HG03175 (cell line): Measurements from ENCODE around the gene MLC1.

ENCODE experiments used
- ATAC-seq: cut with Tn5 transposase; IDR thresholded peaks from one replicate; pipeline ENCODE4 v1.9.1; 2021; ENCODE audit warnings: mild to moderate bottlenecking, moderate library complexity; ENCODE audit not compliant: unreplicated experiment

MLC1 gene

DNA sequence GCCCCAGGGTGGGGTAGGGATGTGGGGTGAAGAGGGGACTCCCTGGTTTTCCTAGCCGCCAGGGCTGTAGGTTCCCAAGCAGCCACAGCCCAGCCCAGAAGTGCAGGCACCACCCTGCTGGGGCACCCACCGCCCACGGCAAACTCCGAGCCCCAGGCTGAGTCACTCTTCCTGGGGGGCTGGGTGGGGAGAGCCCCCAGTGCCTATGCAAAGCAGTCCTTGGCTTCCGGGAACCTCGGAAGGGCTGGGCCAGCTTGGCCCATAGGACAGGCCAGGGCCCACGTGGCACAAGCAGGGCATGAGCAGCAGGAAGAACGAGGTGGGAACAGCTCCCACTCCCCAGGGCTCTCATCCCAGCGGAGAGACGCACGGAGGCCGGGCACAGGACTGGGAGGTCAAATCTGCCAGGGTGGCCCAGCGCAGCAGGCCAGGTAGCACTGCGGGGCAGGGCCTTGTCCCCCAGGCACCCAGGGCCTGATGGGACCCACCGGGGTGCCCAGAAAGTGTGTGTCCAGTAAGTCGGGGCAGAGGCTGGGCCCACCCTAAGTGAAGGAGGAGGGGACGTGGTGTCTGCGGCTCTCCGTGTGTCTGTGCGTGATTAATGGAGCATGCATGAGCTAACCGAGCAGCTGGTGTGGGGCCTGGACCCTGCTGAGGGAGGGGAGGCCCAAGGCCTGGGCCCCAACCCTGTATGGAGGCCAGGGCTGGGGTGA, 68.1 kb downstream of the MLC1 start:
- no peak for ATAC-seq

DNA sequence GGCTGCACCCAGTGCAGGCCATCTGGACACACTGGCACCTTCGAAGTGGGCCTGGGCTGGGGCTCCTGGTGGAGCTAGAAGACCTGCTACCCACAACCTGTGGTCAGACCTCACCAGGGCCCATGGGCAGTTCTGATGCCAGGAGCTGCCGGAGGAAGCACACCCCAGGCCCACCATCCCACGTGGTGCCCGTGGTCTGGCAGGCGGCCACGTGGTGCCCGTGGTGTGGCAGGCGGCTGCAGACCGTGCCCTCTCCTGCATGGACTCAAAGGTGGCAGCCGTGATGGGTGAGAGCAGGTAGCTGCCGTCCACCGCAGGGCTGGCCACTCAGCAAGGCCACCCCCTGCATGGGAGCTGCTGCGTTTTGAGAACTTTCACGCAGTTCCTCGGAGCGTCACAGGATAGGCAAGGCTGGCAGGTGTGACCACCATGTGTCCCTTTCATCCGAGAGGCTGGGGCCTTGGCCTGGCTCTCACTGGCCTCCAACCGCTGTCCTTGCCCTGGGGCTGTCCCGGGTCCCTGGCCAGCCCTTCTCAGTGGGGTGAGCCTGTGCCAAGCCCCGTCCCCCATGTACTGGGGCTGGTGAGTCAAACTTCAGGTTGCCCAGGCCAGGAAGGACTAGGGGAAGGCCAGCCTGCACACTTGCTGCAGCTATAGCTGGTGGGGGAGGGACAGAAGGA, 68.8 kb downstream of the MLC1 start:
- ATAC-seq, result no peak

DNA sequence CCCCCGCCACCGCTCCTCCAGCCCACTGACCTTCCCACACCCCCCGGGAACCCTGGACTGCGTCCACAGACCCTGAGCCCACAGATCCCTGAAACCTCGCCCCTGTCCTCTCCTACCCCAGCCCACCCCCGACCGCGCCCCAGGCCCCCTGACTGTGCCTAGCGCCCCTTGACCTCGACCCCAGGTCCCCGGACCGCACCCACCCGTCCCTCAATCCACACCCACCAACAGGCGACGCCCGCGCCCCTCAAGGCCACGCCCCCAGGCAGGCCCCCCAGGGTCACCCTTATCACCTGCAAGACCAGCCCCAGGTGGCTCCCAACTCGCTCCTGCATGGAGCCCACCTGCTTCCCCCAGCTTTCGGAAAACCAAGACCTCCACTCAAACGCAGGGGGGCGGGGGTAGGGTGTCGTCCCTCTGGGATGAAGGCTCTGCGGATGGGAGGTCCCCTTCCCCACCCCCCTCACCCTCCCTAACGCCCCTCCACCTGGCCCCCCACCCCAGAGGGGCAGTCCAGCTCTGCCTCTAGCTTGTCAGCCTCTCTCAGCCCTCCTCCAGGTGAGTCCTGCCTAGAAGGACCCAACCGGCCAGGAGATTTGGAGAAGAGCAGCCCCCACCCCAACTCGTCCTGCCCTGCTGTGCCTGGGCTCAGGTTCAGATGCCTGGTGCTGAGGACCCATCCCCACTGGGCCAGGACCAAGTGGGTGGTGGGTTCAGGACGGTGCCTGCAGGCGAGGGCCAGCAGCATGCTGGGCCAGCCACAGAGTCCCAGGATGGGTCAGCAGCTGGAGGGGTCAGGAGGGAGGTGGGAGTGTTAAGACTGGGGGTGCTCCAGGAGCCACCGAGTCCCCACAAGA, 69.5 kb downstream of the MLC1 start:
- no peak for ATAC-seq

DNA sequence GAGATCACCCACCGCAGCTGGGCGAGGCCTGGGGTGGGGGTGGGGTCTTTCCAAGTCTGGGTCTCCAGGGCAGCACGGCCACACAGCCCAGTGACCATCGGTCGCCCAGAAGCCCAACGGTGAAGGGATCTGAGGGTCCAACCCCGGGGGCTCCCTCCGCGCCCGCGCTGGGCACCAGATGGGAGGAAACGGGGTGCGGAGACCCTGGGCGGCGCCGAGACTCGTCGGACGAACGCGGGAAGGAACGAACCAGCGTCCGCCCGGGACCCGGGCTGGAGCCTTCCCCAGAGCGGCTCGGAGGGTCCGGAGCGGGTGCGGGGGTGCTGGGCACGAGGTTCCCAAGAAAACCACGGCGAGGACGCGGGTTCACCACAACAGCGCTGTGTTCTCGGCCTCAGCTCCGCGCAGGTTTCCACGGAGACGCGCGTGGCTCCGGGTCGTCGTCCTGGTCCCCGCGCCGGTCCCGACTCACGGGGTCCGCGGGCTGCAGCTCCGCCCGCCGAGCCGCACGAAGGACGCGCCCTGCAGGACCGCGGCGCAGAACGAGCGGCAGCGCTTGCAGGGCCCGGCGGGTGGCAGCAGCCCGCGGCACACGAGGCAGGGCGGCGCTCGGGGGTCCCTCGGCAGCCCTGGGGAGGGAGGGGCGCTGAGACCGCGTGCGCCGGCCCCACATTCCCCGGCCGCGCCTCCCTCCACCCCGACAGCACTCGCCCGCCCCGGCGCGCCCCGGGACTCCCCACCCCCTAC, 70.4 kb downstream of the MLC1 start:
- ATAC-seq, result no peak

DNA sequence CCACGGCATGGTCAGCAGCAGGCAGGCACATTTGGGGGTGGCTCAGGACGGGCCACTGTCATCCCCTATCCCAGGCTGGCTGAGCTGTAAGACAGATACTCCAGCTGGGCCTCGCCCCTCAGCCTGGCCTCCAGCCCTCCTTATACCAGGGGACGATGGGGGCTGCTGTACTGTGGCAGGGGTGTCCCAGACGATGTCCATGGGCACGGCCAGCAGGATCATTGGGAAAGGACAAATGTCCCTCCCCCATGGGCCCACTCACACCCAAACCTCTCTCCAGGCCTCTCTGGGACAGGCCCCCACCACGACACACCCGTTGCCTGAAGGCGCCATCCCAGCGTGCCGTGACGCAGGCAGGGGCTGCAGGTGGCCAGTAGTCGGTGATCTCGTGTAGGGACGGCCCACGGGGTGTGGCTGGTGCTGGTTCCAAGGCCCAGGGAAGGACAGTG, 71.1 kb downstream of the MLC1 start:
- ATAC-seq, result no peak

DNA sequence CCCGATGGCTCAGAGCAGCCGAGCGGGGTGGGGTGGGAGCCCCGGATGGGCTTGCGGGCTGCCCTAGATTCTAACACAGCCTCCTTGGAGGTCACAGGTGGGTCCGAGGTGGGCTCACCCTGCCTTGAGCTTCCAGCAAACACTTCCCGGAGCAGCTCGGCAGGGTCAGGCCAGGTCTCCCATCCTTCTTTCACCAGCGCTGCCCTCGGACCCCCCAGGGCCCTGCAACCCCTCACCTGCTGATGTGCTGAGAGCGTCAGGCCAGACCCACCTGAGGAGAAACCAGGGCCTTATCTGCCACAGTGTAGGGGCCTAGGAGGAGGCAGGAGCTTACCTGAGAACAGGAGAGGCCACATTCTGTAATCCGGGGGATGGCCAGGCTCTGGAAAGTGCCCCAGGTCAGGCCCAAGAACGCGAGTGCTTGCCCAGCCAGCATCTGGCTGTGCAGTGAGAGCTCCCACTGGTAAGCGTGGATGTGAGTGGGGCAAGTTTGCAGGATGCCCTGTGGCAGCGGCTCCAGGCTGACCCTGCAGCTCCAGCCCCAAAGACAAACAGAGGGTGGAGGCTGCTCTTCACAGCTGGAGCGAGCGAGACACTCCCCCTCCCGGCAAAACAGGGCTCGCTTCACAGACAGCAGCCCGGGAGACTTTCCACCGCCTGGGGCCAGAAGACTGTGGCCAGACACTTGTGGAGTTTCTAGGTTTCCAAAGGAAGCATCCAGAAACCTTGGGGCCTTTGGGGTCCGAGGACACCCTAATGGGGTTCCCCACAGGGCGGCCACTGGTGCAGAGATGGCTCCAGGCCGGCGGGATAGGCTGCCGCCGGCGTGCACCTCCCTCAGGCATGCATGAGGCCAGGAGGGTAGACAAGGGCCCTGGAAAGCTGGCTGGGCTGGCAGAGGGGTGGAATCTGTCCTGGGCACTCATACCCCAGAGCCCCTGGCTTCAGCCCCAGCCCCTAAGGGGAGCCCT, 72.7 kb downstream of the MLC1 start, which contains the start of gene IL17REL:
IL17REL (minus strand) TSS at position 555 of the 971 bp plus-strand sequence; CDS start at position 436, 119 bp downstream.
- ATAC-seq, result no peak

DNA sequence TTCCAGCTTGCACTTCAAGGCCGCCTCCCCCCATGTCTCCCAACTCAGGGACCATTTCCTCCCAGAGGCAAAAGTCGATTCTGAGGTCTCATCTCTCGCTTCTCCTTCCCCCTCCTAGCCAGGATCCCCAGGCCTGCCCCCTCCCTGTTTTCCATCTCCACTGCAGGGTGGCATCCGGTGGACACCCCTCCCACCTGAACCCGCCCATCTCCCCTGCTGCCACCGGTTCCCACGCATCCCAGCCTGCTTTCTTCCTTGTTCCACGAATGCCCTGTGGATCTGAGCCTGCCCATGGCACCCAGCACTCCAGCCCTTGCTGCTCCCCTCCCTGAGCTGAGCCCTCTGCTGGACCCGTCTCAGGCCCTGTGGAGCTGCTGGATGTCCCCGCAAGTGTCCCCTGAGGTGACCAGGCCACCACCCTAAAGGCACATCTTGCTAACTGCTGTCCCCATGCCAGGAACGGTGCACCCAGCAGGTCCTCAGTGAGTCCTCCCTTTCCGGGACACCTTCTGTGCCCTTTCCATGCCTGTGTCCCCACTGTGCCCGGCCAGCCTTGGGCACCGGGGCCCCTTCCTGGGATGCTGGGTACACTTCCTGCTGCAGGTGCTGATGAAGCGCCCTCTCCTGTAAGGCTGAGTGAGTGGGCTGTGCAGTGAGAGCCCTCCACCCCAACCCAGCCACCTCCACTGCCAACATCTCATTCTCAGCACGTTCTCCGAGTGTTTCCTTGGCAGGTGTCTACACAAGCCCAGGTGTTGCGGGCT, 73.6 kb downstream of the MLC1 start:
- ATAC-seq, result no peak

DNA sequence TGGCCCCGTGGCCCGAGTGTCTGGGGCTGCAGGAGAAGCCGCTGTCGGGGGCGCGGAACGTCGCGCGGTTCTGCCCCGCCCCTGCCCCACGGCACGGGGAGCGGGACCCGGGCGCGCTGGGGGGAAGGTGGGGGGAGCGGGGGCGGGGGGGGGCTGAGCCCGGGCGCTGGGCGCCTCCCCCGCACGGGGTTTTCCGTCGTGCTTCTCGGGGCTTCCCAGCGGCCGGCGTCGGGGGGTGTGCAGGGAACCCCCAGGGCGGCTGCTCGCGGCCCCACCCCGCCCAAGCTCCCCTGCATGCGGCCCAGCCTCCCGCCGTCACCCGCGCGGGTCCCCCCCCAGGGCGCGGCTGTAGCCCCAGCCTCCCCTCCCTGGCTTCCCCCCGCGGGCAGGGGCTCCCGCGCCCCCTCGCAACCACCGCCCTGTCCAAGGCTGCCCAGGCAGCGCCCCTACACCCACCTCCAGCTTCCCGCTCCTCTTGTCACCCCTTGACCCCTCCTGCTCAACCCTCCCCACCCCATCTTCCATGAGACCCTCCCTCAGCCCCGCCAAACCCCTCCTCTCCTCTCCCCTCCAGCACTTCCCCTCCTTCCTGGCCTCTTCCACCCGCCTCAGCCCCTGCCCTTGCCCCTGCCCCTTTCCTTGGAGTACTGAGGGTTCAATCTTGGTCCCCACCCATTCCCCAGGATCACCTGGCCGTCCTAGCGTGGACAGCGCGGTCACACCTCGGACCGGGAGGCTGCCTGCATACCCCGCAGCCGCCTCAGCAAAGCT, 74.4 kb downstream of the MLC1 start:
- no peak for ATAC-seq

DNA sequence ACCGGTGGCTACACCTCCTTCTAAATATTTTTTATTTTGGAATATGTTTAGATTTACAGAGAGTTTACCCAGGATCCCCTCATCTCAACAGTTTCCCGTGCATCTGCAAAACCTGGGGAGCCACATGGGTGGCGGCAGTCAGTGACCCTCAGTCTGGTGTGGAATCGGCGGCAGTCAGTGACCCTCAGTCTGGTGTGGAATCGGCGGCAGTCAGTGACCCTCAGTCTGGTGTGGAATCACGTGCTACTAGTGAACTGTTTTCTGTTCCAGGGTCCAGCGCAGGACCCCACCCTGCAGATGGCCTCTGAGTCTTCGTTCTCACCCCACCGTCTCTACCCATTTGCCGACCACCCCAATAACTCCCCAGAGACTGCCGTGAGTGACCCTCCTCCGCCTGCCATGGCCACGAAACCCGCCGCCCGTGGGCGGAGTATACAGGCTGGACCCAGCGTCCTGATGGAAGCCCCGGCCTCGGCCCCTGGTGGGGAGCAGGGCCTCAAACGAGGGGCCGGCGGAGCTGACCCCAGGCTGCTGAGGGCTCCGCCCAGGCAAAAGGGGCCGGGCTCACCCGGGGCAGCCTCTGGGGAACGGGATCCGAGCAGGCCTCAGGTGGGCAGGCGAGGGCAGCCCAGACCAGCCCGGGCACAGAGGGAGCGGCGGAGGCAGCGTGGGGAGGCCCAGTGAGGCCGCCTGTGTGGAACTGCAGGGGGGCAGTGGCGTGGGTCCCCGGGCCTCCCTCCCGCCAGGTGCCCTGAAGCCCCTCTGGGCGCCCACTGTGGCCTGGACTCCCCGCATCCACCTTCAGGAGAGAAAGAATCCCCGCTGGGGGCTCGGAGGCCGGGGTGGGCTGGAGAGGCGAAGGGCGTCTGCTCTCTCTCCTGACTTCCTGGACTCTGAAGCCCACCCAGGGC, 75.2 kb downstream of the MLC1 start:
- no peak for ATAC-seq
